HepG2 (cell line): ENCODE data around the gene LAP3. TPM values are rescaled to one million over a fixed set of nuclear protein-coding genes. Genes with fewer than 3 reads are reported as not detected.

Experiments used
- ATAC-seq: fragments of 200-7000 bp; cut with Tn5 transposase; 3 replicates; pipeline ENCODE4 v1.9.1; 2020; ENCODE audit warnings: mild to moderate bottlenecking, moderate library complexity
- BruUV-seq: library from RNA; stranded (reverse); fragments of 400-500 nt; replicated peaks from 2 replicates; lab custom pipeline; 2021; lab: Mats Ljungman, UMichigan
- CTCF ChIA-PET: fragments of 300-600 bp; formaldehyde crosslinking; extraction: SDS; loops from one replicate; lab custom pipeline; 2021; ENCODE audit warnings: low total read pairs, inconsistent platforms, low intra/inter-chr PET ratio; lab: Yijun Ruan, JAX
- POLR2A ChIA-PET: fragments of 350-600 bp; sonication (Branson Sonifier 250); formaldehyde crosslinking; loops from one replicate; lab custom pipeline; 2020; ENCODE audit warnings: antibody characterized with exemption, inconsistent platforms; lab: Yijun Ruan, JAX
- DNase-seq: peaks from one replicate; pipeline ENCODE4 v3.0.0-alpha.2; 2015; ENCODE audit warnings: low spot score
- FAIRE-seq: peaks from 3 replicates; lab custom pipeline; 2011; peaks lifted over from hg19 to GRCh38; lab: Jason Lieb, UNC
- H2AFZ ChIP-seq: one replicate; pipeline ENCODE4 v1.6.1; 2011; ENCODE audit warnings: low read length, inconsistent platforms
- H3K27ac ChIP-seq: fragments of 300-600 bp; 3 replicates; pipeline ENCODE4 v1.8.0; 2011; ENCODE audit warnings: mixed run types, mild to moderate bottlenecking, mixed read lengths, low read length, inconsistent platforms; ENCODE audit not compliant: insufficient read depth; ENCODE audit errors: extremely low read length
- H3K27me3 ChIP-seq, 2 experiments: fragments of 200-600 bp in 1 of 2; 2 replicates in 1 of 2; 3 replicates in 1 of 2; pipeline versions ENCODE4 v1.6.0 to v1.8.0; 2011; ENCODE audit warnings: low read length in 2 of 2, mild to moderate bottlenecking in 2 of 2, moderate library complexity in 2 of 2, inconsistent platforms in 1 of 2; ENCODE audit not compliant: insufficient read depth in 2 of 2, control insufficient read depth in 1 of 2
- H3K36me3 ChIP-seq, 2 experiments: fragments of 200-600 bp in 1 of 2; replicated peaks in 1 of 2; 2 replicates in 1 of 2; 3 replicates in 1 of 2; pipeline versions ENCODE4 v1.5.1 to v1.8.0; 2011; ENCODE audit warnings: low read length in 2 of 2, inconsistent platforms in 1 of 2; ENCODE audit not compliant: insufficient read depth in 2 of 2, control insufficient read depth in 1 of 2
- H3K4me1 ChIP-seq: 2 replicates; pipeline ENCODE4 v1.5.1; 2012; ENCODE audit warnings: low read length, inconsistent platforms; ENCODE audit not compliant: insufficient read depth
- H3K4me2 ChIP-seq: 2 replicates; pipeline ENCODE4 v1.6.0; 2011; ENCODE audit warnings: low read depth, low read length, inconsistent platforms
- H3K4me3 ChIP-seq, 3 experiments: fragments of 200-600 bp in 1 of 3; sonication (generic), shearing (Covaris generic) in 1 of 3; replicated peaks in 1 of 3; 2 replicates each; pipeline ENCODE4 v1.5.1; 2011 to 2016; ENCODE audit warnings: low read length in 3 of 3, inconsistent platforms in 2 of 3, low read depth in 2 of 3, mild to moderate bottlenecking in 2 of 3, control low read depth in 1 of 3, mixed read lengths in 1 of 3; ENCODE audit not compliant: insufficient read depth in 1 of 3
- H3K79me2 ChIP-seq: one replicate; pipeline ENCODE4 v1.6.1; 2011; ENCODE audit warnings: low read length, inconsistent platforms; ENCODE audit not compliant: insufficient read depth
- H3K9ac ChIP-seq: 2 replicates; pipeline ENCODE4 v1.6.0; 2011; ENCODE audit warnings: mild to moderate bottlenecking, low read depth, low read length, inconsistent platforms; ENCODE audit not compliant: insufficient read depth
- H3K9me3 ChIP-seq: 2 replicates; pipeline ENCODE4 v1.5.1; 2012; ENCODE audit warnings: mild to moderate bottlenecking, low read length
- H4K20me1 ChIP-seq: 2 replicates; pipeline ENCODE4 v1.6.0; 2011; ENCODE audit warnings: inconsistent platforms, mild to moderate bottlenecking, low read length, moderate library complexity; ENCODE audit not compliant: insufficient read depth
- ATF4 ChIP-seq, 2 experiments: fragments of 450-650 bp in 1 of 2; sonication (generic) in 1 of 2; formaldehyde crosslinking; IDR thresholded peaks; 2 replicates each; pipeline versions ENCODE4 v1.5.0 to v1.8.0; 2020 to 2022; ENCODE audit warnings: mild to moderate bottlenecking in 1 of 2, missing genetic modification reagents in 1 of 2
- ATF7 ChIP-seq, 2 experiments: fragments of 450-650 bp in 1 of 2; sonication (generic) in 1 of 2; formaldehyde crosslinking in 1 of 2; IDR thresholded peaks; 2 replicates each; pipeline versions ENCODE4 v1.4.0 to v1.6.1; 2016 to 2020; ENCODE audit warnings: antibody characterized with exemption in 1 of 2, mild to moderate bottlenecking in 1 of 2, missing genetic modification reagents in 1 of 2
- CHD2 ChIP-seq: IDR thresholded peaks from 2 replicates; pipeline ENCODE4 v1.6.1; 2011; ENCODE audit warnings: low read depth, low read length, improper control_type of control experiment
- FLYWCH1 ChIP-seq: sonication (generic); formaldehyde crosslinking; IDR thresholded peaks from 2 replicates; pipeline ENCODE4 v1.8.1; 2023; ENCODE audit warnings: mild to moderate bottlenecking, missing genetic modification reagents
- KDM4B ChIP-seq: sonication (generic); formaldehyde crosslinking; IDR thresholded peaks from 2 replicates; pipeline ENCODE4 v1.4.0; 2020; ENCODE audit warnings: missing genetic modification reagents
- MAFK ChIP-seq, 2 experiments: IDR thresholded peaks in 1 of 2; conservative IDR thresholded peaks in 1 of 2; 2 replicates each; pipeline ENCODE4 v1.6.1; 2011; ENCODE audit warnings: improper control_type of control experiment in 2 of 2, low read length in 2 of 2
- MLLT10 ChIP-seq: sonication (generic); formaldehyde crosslinking; IDR thresholded peaks from 2 replicates; pipeline ENCODE4 v1.4.0; 2020; ENCODE audit warnings: missing genetic modification reagents
- PBX3 ChIP-seq: sonication (generic); formaldehyde crosslinking; IDR thresholded peaks from 2 replicates; pipeline ENCODE4 v1.8.1; 2023; ENCODE audit warnings: missing genetic modification reagents, inconsistent platforms, borderline replicate concordance
- TCF7L2 ChIP-seq: IDR thresholded peaks from 2 replicates; pipeline ENCODE4 v1.6.1; 2011; ENCODE audit warnings: mild to moderate bottlenecking, low read depth, low read length, moderate library complexity
- TMF1 ChIP-seq: sonication (generic); formaldehyde crosslinking; IDR thresholded peaks from 2 replicates; pipeline ENCODE4 v1.8.1; 2022; ENCODE audit warnings: low read depth, missing genetic modification reagents
- TOE1 ChIP-seq: sonication (generic); formaldehyde crosslinking; IDR thresholded peaks from 2 replicates; pipeline ENCODE4 v1.4.0; 2020; ENCODE audit warnings: mild to moderate bottlenecking, missing genetic modification reagents
- YY1 ChIP-seq: IDR thresholded peaks from 2 replicates; pipeline ENCODE4 v1.6.1; 2011; ENCODE audit warnings: low read length, low read depth, moderate library complexity, mild to moderate bottlenecking; ENCODE audit not compliant: insufficient read depth, insufficient replicate concordance
- ZNF510 ChIP-seq: sonication (generic); formaldehyde crosslinking; IDR thresholded peaks from 2 replicates; pipeline ENCODE4 v1.4.0; 2020; ENCODE audit warnings: low read depth, mild to moderate bottlenecking, missing genetic modification reagents
- ZNF619 ChIP-seq: sonication (generic); formaldehyde crosslinking; IDR thresholded peaks from 2 replicates; pipeline ENCODE4 v1.4.0; 2020; ENCODE audit warnings: mild to moderate bottlenecking, missing genetic modification reagents
- ZNF816 ChIP-seq: sonication (generic); formaldehyde crosslinking; IDR thresholded peaks from 2 replicates; pipeline ENCODE4 v1.8.0; 2022; ENCODE audit warnings: missing genetic modification reagents, mild to moderate bottlenecking, borderline replicate concordance
- WGBS: methylation state at CpG from one replicate; pipeline ENCODE4 v1.1.6; 2017; ENCODE audit warnings: low lambda C conversion rate; 5-methylcytosine and 5-hydroxymethylcytosine counted together
- in situ Hi-C: cut with HindIII; loops from 2 replicates; pipeline ENCODE4 v1.10.0; 2017; ENCODE audit warnings: low pct_unique_long_range_greater_than_20kb; ENCODE audit not compliant: extremely low pct_ligation_motif_present
- intact Hi-C: fragments of 100-400 bp; cut with micrococcal nuclease; formaldehyde crosslinking; loops from one replicate; pipeline ENCODE4 v1.10.0; 2022; ENCODE audit not compliant: unreplicated experiment
- polyA plus RNA-seq, 8 experiments: library from polyadenylated mRNA; depleted of rRNA in 3 of 8; stranded (reverse) in 7 of 8; unstranded in 1 of 8; fragments of >200 nt; fragmentation: Illumina TruSeq in 4 of 8; extraction: Trizol in 4 of 8; gene quantifications; 2 replicates each; pipeline versions ENCODE4 v1.2.1 to v1.2.3, GENCODE V29; 2011 to 2016; ENCODE audit warnings: low read depth in 4 of 8, missing spikeins in 1 of 8, mixed read lengths in 1 of 8; ENCODE audit not compliant: insufficient read depth in 1 of 8
- total RNA-seq, 5 experiments: library from RNA; depleted of rRNA; stranded (reverse); fragments of >200 nt; fragmentation: Illumina TruSeq; extraction: Trizol; gene quantifications; 2 replicates each; pipeline ENCODE4 v1.2.3, GENCODE V29; 2016; ENCODE audit warnings: low read depth in 1 of 5

The LAP3 gene
- total and polyA plus RNA-seq, 2 of the 13 experiments (the other 11 are each of a cell fraction or from before 2014, with no cell fraction given) = 106 to 125 TPM

GRCh38 chr4:17546678-17547077 is 30.3 kb upstream of the LAP3 start:
- in situ Hi-C loops = no loop called here
- Histone ChIP-seq H2AFZ (no peak overlapping the region), H3K36me3 (no peaks in the 10 kb centered on the region), H3K27ac (no peak overlapping the region), H3K9me3 (no peaks in the 10 kb centered on the region), H3K79me2 (no peaks in the 10 kb centered on the region), H4K20me1 (no peaks in the 10 kb centered on the region), H3K4me2 (no peak overlapping the region), H3K27me3 (no peaks in the 10 kb centered on the region), H3K9ac (no peak overlapping the region), H3K4me1 (peaks cover 55% of the 10 kb centered on the region), H3K4me3 (no peak overlapping the region)
- POLR2A ChIA-PET = interaction anchor here (3.1 kb wide), 1 partner anchor 13 kb away, joined by 19 read pairs; no protein-coding TSS in a partner anchor
- 85% methylated on average over 12 of the region's 12 CpGs for WGBS
- ATAC-seq (no peak), FAIRE-seq (no peak), DNase-seq (no peak)
- CTCF ChIA-PET = no interaction called here
- BruUV-seq = no TSS peak
- TF ChIP-seq PBX3 (CRISPR knock-in tag) (no peak), FLYWCH1 (CRISPR knock-in tag) (no peak), CHD2 (no peak), ZNF510 (CRISPR knock-in tag) (no peak), TOE1 (no peak), ZNF816 (CRISPR knock-in tag) (no peak), MLLT10 (CRISPR knock-in tag) (no peak)
- intact Hi-C loops = no loop called here

GRCh38 chr4:17550549-17550948 is 26.4 kb upstream of the LAP3 start:
- POLR2A ChIA-PET = interaction anchor here (0.6 kb wide), 1 partner anchor 59 kb away, joined by 3 read pairs; no protein-coding TSS in a partner anchor
- no peak for FAIRE-seq
- in situ Hi-C loops = loop anchor here (10.0 to 25.0 kb wide), 2 partner anchors 254 to 462 kb away; partner anchors contain the start of gene LCORL
- TF ChIP-seq KDM4B (no peak), TMF1 (CRISPR knock-in tag) (no peak), YY1 (no peak), MAFK (conservative IDR thresholded peaks at IDR 0.05 in 1 of 2, IDR thresholded peaks at IDR 0.05 in 1 of 2; ENCODE audit: low read length in 2 of 2) (peak in 1 of 2 experiments; percentile 68; a peak in 2 of 4 replicates), TCF7L2 (no peak), ATF4 (CRISPR knock-in tag; IDR thresholded peaks at IDR 0.05) (no peak), ZNF619 (CRISPR knock-in tag) (no peak), ATF7 (IDR thresholded peaks at IDR 0.05) (no peak), ATF7 (CRISPR knock-in tag; IDR thresholded peaks at IDR 0.05) (no peak)

More at GRCh38 chr4:17550549-17550948, 26.4 kb upstream of the LAP3 start:
- ATAC-seq (no peak), DNase-seq (no peak)
- H3K27me3 ChIP-seq = no peaks in the 10 kb centered on the region
- no TSS peak for BruUV-seq
- no peaks in the 10 kb centered on the region for H3K79me2 ChIP-seq
- no peak overlapping the region for H2AFZ ChIP-seq
- no peaks in the 10 kb centered on the region for H4K20me1 ChIP-seq
- H3K4me3 ChIP-seq = no peak overlapping the region
- peaks cover 46% of the 10 kb centered on the region for H3K4me1 ChIP-seq
- H3K9ac ChIP-seq = no peak overlapping the region
- no peaks in the 10 kb centered on the region for H3K36me3 ChIP-seq
- intact Hi-C loops = no loop called here
- no peak overlapping the region for H3K27ac ChIP-seq
- CTCF ChIA-PET = no interaction called here
- no peak overlapping the region for H3K4me2 ChIP-seq
- H3K9me3 ChIP-seq = no peaks in the 10 kb centered on the region
- WGBS = 98% methylated on average over 3 of the region's 3 CpGs
